ENCODE data around the gene LIN9. TPM values are rescaled to one million over a fixed set of nuclear protein-coding genes. Genes with fewer than 3 reads are reported as not detected.

The LIN9 gene
- total and polyA plus RNA-seq, 2 of the 8 experiments (the other 6 are each of a cell fraction or from before 2014, with no cell fraction given): 5.6 to 12.6 TPM

DNA sequence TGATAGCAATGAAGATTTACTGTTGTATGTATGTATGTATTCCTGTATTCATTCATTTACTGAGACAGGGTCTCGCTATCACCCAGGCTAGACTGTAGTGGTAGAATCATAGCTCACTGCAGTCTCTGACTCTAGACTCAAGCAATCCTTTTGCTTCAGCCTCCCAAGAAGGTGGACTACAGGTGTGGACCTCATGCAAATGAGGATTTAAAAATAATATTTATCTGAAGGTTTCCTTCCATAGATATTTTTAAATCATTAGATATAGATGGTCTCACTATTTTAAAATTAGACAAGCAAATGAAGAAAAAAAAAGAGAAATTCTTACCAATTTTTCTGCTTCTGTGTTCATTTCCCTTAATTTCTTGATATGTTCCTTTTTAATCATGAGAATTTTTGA, 58.5 kb downstream of the LIN9 start (continued):
- no peak for TF ChIP-seq CHD7 (IDR thresholded peaks at IDR 0.05; ENCODE audit: insufficient replicate concordance, low read length)
- no peak for TF ChIP-seq RNF2 (IDR thresholded peaks at IDR 0.05; ENCODE audit: borderline replicate concordance, low read depth, low read length, missing control alignments, poor library complexity, severe bottlenecking)
- TF ChIP-seq, protein P1, sequence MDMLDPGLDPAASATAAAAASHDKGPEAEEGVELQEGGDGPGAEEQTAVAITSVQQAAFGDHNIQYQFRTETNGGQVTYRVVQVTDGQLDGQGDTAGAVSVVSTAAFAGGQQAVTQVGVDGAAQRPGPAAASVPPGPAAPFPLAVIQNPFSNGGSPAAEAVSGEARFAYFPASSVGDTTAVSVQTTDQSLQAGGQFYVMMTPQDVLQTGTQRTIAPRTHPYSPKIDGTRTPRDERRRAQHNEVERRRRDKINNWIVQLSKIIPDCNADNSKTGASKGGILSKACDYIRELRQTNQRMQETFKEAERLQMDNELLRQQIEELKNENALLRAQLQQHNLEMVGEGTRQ (IDR thresholded peaks at IDR 0.05; ENCODE audit: low read length): no peak
- no peak for TF ChIP-seq GABPA (IDR thresholded peaks at IDR 0.05; ENCODE audit: borderline replicate concordance, insufficient read depth, low read length)
- TF ChIP-seq BCL11A (IDR thresholded peaks at IDR 0.05; ENCODE audit: low read depth in 2 of 2, low read length in 2 of 2): no peak
- TF ChIP-seq TEAD4 (IDR thresholded peaks at IDR 0.05; ENCODE audit: low read depth, low read length): no peak
- no peak for TF ChIP-seq SP4 (IDR thresholded peaks at IDR 0.05; ENCODE audit: low read length)
- no peak for TF ChIP-seq SRF (IDR thresholded peaks at IDR 0.05; ENCODE audit: low read depth, low read length)
- TF ChIP-seq PHF8 (conservative IDR thresholded peaks at IDR 0.05; ENCODE audit: low read depth, low read length): no peak
- TF ChIP-seq GTF2F1 (IDR thresholded peaks at IDR 0.05; ENCODE audit: borderline replicate concordance, low read depth, low read length): no peak

Measured in H1 (cell line).